OCI-LY7 (cell line): ENCODE data around the gene SLC25A21. TPM values are rescaled to one million over a fixed set of nuclear protein-coding genes. Genes with fewer than 3 reads are reported as not detected.

Experiments
- BruUV-seq: library from RNA; stranded (reverse); fragments of 400-500 nt; replicated peaks from 2 replicates; lab custom pipeline; 2021; lab: Mats Ljungman, UMichigan
- CTCF ChIA-PET: fragments of 300-600 bp; sonication (Branson Sonifier 250); formaldehyde crosslinking; loops from one replicate; lab custom pipeline; 2022; ENCODE audit warnings: antibody characterized with exemption; ENCODE audit not compliant: unreplicated experiment; lab: Charles Lee
- POLR2A ChIA-PET: fragments of 300-600 bp; sonication (Branson Sonifier 250); formaldehyde crosslinking; loops from one replicate; lab custom pipeline; 2022; ENCODE audit warnings: antibody characterized with exemption; lab: Charles Lee
- DNase-seq: peaks from one replicate; pipeline ENCODE4 v3.0.0-alpha.2; 2015; ENCODE audit warnings: low spot score
- H2AFZ ChIP-seq: fragments of 200-600 bp; sonication (generic), shearing (Covaris generic); 2 replicates; pipeline ENCODE4 v1.6.1; 2014; ENCODE audit warnings: mild to moderate bottlenecking, antibody characterized with exemption, low read length, moderate library complexity
- H3K27ac ChIP-seq: fragments of 200-600 bp; sonication (generic); 2 replicates; pipeline ENCODE4 v1.5.1; 2014; ENCODE audit warnings: mixed run types, low read depth, mild to moderate bottlenecking, moderate library complexity, low read length, inconsistent platforms; ENCODE audit not compliant: poor library complexity, severe bottlenecking
- H3K36me3 ChIP-seq: fragments of 200-600 bp; sonication (generic); 2 replicates; pipeline ENCODE4 v1.6.1; 2014; ENCODE audit warnings: mild to moderate bottlenecking, antibody characterized with exemption, low read length, moderate library complexity, mixed read lengths; ENCODE audit not compliant: insufficient read depth
- H3K4me1 ChIP-seq: fragments of 200-600 bp; sonication (generic); 2 replicates; pipeline ENCODE4 v1.5.1; 2014; ENCODE audit warnings: mild to moderate bottlenecking, low read length; ENCODE audit not compliant: insufficient read depth, poor library complexity, severe bottlenecking
- H3K4me2 ChIP-seq: fragments of 200-600 bp; sonication (generic); 2 replicates; pipeline ENCODE4 v1.6.1; 2014; ENCODE audit warnings: mild to moderate bottlenecking, low read length
- H3K4me3 ChIP-seq: fragments of 200-600 bp; sonication (generic); 2 replicates; pipeline ENCODE4 v1.5.1; 2014; ENCODE audit warnings: mild to moderate bottlenecking, low read depth, low read length; ENCODE audit not compliant: poor library complexity, severe bottlenecking
- H3K79me2 ChIP-seq: fragments of 200-600 bp; sonication (generic); 2 replicates; pipeline ENCODE4 v1.6.1; 2016; ENCODE audit warnings: low read depth, mild to moderate bottlenecking, low read length, moderate library complexity, mixed read lengths; ENCODE audit not compliant: insufficient read depth
- H3K9me2 ChIP-seq: fragments of 200-600 bp; sonication (generic); 2 replicates; pipeline ENCODE4 v1.6.1; 2016; ENCODE audit warnings: mild to moderate bottlenecking, low read length, mixed read lengths; ENCODE audit not compliant: insufficient read depth
- H3K9me3 ChIP-seq: fragments of 200-600 bp; sonication (generic); 2 replicates; pipeline ENCODE4 v1.6.1; 2014; ENCODE audit warnings: mild to moderate bottlenecking, mixed run types, low read length, mixed read lengths
- H4K20me1 ChIP-seq: fragments of 200-600 bp; sonication (generic); 2 replicates; pipeline ENCODE4 v1.6.1; 2014; ENCODE audit warnings: mild to moderate bottlenecking, antibody characterized with exemption, low read length, moderate library complexity, mixed read lengths; ENCODE audit not compliant: insufficient read depth
- EZH2phosphoT487 ChIP-seq: fragments of 200-600 bp; sonication (generic); IDR thresholded peaks from 2 replicates; pipeline ENCODE4 v1.6.1; 2018; ENCODE audit warnings: low read depth, borderline replicate concordance, mild to moderate bottlenecking, mixed run types, antibody characterized with exemption, low read length, moderate library complexity, mixed read lengths
- intact Hi-C: fragments of 100-400 bp; cut with micrococcal nuclease; formaldehyde crosslinking; loops from one replicate; pipeline ENCODE4 v1.10.0; 2022; ENCODE audit not compliant: unreplicated experiment
- total RNA-seq, 2 experiments: library from RNA; depleted of rRNA in 1 of 2; stranded (reverse); fragments of >200 nt in 1 of 2; shearing (Covaris generic) in 1 of 2; gene quantifications; 2 replicates each; pipeline ENCODE4 v1.2.3, GENCODE V29; 2014 to 2022
- TF ChIP-seq, protein P1 (sequence below): fragments of 200-600 bp; sonication (generic); conservative IDR thresholded peaks from 2 replicates; pipeline ENCODE4 v1.5.1; 2014; ENCODE audit warnings: mild to moderate bottlenecking, antibody characterized with exemption, low read length, moderate library complexity, mixed read lengths

The SLC25A21 gene
- total RNA-seq, 2 experiments from 2014 or later: not detected

DNA sequence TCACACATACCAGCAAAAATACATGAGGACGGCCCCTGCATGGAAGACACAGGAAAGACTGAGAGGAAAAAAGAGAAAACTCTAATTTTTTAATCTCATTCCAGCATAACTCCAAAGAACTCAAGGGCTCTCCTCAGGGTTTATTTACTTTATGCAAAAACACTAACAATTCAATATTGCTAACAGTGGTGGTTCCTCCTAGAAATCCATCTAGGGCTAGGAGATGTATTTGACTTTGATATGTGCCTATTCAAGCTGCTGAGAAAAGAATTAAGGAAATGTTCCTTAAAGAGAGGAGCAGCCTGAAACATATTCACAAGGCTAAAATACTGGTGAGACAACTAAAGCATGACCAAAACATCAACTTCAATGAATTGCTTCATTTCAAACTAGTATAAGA lies 57.0 kb downstream of the SLC25A21 start:
- Histone ChIP-seq H2AFZ (no peak overlapping the region), H3K9me3 (no peaks in the 10 kb centered on the region), H3K79me2 (no peaks in the 10 kb centered on the region), H3K4me1 (no peaks in the 10 kb centered on the region), H4K20me1 (no peaks in the 10 kb centered on the region), H3K27ac (no peak overlapping the region), H3K36me3 (no peaks in the 10 kb centered on the region), H3K4me3 (no peak overlapping the region), H3K9me2 (0 out of 2 replicates have a peak, but pooled peaks cover 3% of the 10 kb centered on the region), H3K4me2 (no peak overlapping the region)
- BruUV-seq: no TSS peak
- intact Hi-C loops: no loop called here
- POLR2A ChIA-PET: no interaction called here
- CTCF ChIA-PET: no interaction called here
- TF ChIP-seq, protein P1, sequence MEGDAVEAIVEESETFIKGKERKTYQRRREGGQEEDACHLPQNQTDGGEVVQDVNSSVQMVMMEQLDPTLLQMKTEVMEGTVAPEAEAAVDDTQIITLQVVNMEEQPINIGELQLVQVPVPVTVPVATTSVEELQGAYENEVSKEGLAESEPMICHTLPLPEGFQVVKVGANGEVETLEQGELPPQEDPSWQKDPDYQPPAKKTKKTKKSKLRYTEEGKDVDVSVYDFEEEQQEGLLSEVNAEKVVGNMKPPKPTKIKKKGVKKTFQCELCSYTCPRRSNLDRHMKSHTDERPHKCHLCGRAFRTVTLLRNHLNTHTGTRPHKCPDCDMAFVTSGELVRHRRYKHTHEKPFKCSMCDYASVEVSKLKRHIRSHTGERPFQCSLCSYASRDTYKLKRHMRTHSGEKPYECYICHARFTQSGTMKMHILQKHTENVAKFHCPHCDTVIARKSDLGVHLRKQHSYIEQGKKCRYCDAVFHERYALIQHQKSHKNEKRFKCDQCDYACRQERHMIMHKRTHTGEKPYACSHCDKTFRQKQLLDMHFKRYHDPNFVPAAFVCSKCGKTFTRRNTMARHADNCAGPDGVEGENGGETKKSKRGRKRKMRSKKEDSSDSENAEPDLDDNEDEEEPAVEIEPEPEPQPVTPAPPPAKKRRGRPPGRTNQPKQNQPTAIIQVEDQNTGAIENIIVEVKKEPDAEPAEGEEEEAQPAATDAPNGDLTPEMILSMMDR: no peak
- no peak for TF ChIP-seq EZH2phosphoT487
- no peak for DNase-seq

DNA sequence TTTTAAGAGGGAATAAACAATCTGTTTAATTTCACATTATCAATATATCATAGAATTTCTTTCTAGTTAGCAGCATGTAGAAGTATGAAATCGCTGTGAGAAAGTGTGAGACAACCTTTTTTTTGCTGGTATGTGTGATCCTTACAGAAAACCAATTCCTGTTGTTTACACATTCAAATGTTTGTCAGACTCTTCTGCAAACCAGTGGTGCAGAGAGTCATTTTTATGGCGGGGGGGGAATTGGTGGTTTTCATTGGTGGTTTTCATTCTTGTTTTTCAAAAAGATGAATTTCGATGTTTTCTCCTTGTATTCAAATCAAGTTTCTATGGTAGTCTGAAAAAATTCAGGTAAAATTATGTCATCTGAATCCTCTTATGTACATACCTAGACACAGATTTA lies 57.8 kb downstream of the SLC25A21 start:
- DNase-seq: no peak
- Histone ChIP-seq H3K27ac (no peak overlapping the region), H3K36me3 (no peaks in the 10 kb centered on the region), H3K4me3 (no peak overlapping the region), H3K4me2 (no peak overlapping the region), H4K20me1 (no peaks in the 10 kb centered on the region), H3K4me1 (no peaks in the 10 kb centered on the region), H3K79me2 (no peaks in the 10 kb centered on the region), H3K9me2 (0 out of 2 replicates have a peak, but pooled peaks cover 3% of the 10 kb centered on the region), H3K9me3 (no peaks in the 10 kb centered on the region), H2AFZ (no peak overlapping the region)
- intact Hi-C loops: no loop called here
- no TSS peak for BruUV-seq
- TF ChIP-seq EZH2phosphoT487: no peak
- TF ChIP-seq, protein P1: no peak
- CTCF ChIA-PET: no interaction called here
- POLR2A ChIA-PET: no interaction called here

DNA sequence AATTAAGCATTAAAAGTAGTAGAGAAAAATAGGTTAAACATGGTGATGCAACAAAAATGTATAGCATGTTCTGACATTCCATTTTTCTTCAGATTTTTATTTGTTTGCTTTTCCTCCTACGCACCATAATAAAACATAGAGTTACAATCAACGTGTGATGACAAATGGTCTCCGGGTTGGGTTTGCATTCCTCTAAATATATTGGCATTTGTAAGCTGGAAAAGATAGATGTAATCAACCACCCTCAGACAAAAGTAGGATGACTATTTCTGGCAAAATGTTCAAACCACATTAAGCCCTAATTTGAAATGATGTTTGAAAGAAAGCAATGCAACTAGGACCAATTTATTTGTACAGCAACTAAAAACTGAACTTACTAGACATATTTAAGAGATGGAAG lies 58.4 kb downstream of the SLC25A21 start:
- H2AFZ ChIP-seq: no peak overlapping the region
- ChIA-PET CTCF (no interaction called here), POLR2A (interaction anchor here (0.6 kb wide), 1 partner anchor 31 kb away, joined by 3 read pairs; no protein-coding TSS in a partner anchor)
- H3K4me2 ChIP-seq: no peak overlapping the region
- H3K36me3 ChIP-seq: no peaks in the 10 kb centered on the region
- no peaks in the 10 kb centered on the region for H3K9me3 ChIP-seq
- intact Hi-C loops: no loop called here
- DNase-seq: no peak
- no peaks in the 10 kb centered on the region for H4K20me1 ChIP-seq
- H3K4me3 ChIP-seq: no peak overlapping the region
- no peaks in the 10 kb centered on the region for H3K4me1 ChIP-seq
- no peaks in the 10 kb centered on the region for H3K79me2 ChIP-seq
- H3K9me2 ChIP-seq: 0 out of 2 replicates have a peak, but pooled peaks cover 3% of the 10 kb centered on the region
- BruUV-seq: no TSS peak
- no peak overlapping the region for H3K27ac ChIP-seq
- TF ChIP-seq EZH2phosphoT487: no peak
- TF ChIP-seq, protein P1: no peak
